K562 (cell line): ENCODE data around the gene NMT1. TPM values are rescaled to one million over a fixed set of nuclear protein-coding genes. Genes with fewer than 3 reads are reported as not detected.

Source experiments
- ATAC-seq: fragments of 200-7000 bp; cut with Tn5 transposase; 3 replicates; pipeline ENCODE4 v1.9.1; 2020; ENCODE audit warnings: moderate library complexity
- Bru-seq: library from RNA; stranded (reverse); fragments of 400-500 nt; gene quantifications from one replicate; lab custom pipeline; 2021; lab: Mats Ljungman, UMichigan
- BruChase-seq, 2 experiments: library from RNA; stranded (reverse); fragments of 400-500 nt; gene quantifications; one replicate each; lab custom pipeline; 2021; lab: Mats Ljungman, UMichigan
- BruUV-seq: library from RNA; stranded (reverse); fragments of 400-500 nt; replicated peaks from 2 replicates; lab custom pipeline; 2021; lab: Mats Ljungman, UMichigan
- CTCF ChIA-PET: fragments of 300-600 bp; formaldehyde crosslinking; extraction: SDS; loops from one replicate; lab custom pipeline; 2021; ENCODE audit warnings: low intra/inter-chr PET ratio; lab: Yijun Ruan, JAX
- POLR2A ChIA-PET: fragments of 300-600, 350-650 bp; sonication (Branson Sonifier 250); formaldehyde crosslinking; extraction: SDS; loops from one replicate; lab custom pipeline; 2021; ENCODE audit warnings: antibody characterized with exemption, inconsistent platforms; lab: Yijun Ruan, JAX
- DNase-seq, 4 experiments: peaks; one replicate each; pipeline versions ENCODE4 v3.0.0 to v3.0.0-alpha.2; 2011 to 2018; ENCODE audit warnings: low spot score in 3 of 4, mixed read lengths in 3 of 4; ENCODE audit errors: extremely low read depth in 1 of 4
- FAIRE-seq: peaks from 2 replicates; lab custom pipeline; 2011; peaks lifted over from hg19 to GRCh38; lab: Jason Lieb, UNC
- H2AFZ ChIP-seq: 2 replicates; pipeline ENCODE4 v1.6.0; 2011; ENCODE audit warnings: low read depth, low read length, control low read depth, inconsistent platforms
- H3K27ac ChIP-seq: fragments of 200-600 bp; 3 replicates; pipeline ENCODE4 v1.8.0; 2011; ENCODE audit warnings: low read depth, mild to moderate bottlenecking, control low read depth, inconsistent platforms, low read length, moderate library complexity, mixed read lengths; ENCODE audit errors: extremely low read depth
- H3K27me3 ChIP-seq, 2 experiments: fragments of 300-600 bp in 1 of 2; 2 replicates in 1 of 2; 3 replicates in 1 of 2; pipeline versions ENCODE4 v1.6.0 to v1.8.0; 2011; ENCODE audit warnings: inconsistent platforms in 2 of 2, low read length in 2 of 2, mild to moderate bottlenecking in 1 of 2, mixed read lengths in 1 of 2, moderate library complexity in 1 of 2; ENCODE audit not compliant: control insufficient read depth in 2 of 2, insufficient read depth in 2 of 2
- H3K36me3 ChIP-seq: fragments of 300-600 bp; 3 replicates; pipeline ENCODE4 v1.8.0; 2011; ENCODE audit warnings: mild to moderate bottlenecking, low read length, inconsistent platforms; ENCODE audit not compliant: control insufficient read depth, insufficient read depth
- H3K4me1 ChIP-seq, 2 experiments: fragments of 200-600 bp in 1 of 2; replicated peaks in 1 of 2; 2 replicates in 1 of 2; 3 replicates in 1 of 2; pipeline versions ENCODE4 v1.5.1 to v1.8.0; 2011; ENCODE audit warnings: inconsistent platforms in 2 of 2, low read length in 2 of 2, mild to moderate bottlenecking in 1 of 2, mixed read lengths in 1 of 2, moderate library complexity in 1 of 2; ENCODE audit not compliant: control insufficient read depth in 2 of 2, insufficient read depth in 2 of 2
- H3K4me2 ChIP-seq: 2 replicates; pipeline ENCODE4 v1.6.1; 2011; ENCODE audit warnings: low read length, control low read depth, inconsistent platforms, mixed read lengths; ENCODE audit not compliant: insufficient read depth
- H3K4me3 ChIP-seq: fragments of 200-600 bp; sonication (generic), shearing (Covaris generic); 2 replicates; pipeline ENCODE4 v1.5.1; 2016; ENCODE audit warnings: control low read depth, inconsistent platforms
- H3K79me2 ChIP-seq: fragments of 200-600 bp; 3 replicates; pipeline ENCODE4 v1.8.0; 2011; ENCODE audit warnings: low read length, inconsistent platforms; ENCODE audit not compliant: control insufficient read depth, insufficient read depth
- H3K9ac ChIP-seq, 2 experiments: 2 replicates each; pipeline versions ENCODE4 v1.6.0 to v1.6.1; 2011; ENCODE audit warnings: low read depth in 2 of 2, low read length in 2 of 2, control low read depth in 1 of 2, inconsistent platforms in 1 of 2, mild to moderate bottlenecking in 1 of 2, mixed read lengths in 1 of 2; ENCODE audit not compliant: insufficient read depth in 1 of 2
- H3K9me1 ChIP-seq: one replicate; pipeline ENCODE4 v1.6.0; 2011; ENCODE audit warnings: inconsistent platforms, mild to moderate bottlenecking, low read length, moderate library complexity; ENCODE audit not compliant: control insufficient read depth, insufficient read depth
- H3K9me3 ChIP-seq: replicated peaks from 2 replicates; pipeline ENCODE4 v1.5.1; 2011; ENCODE audit warnings: low read depth, low read length, inconsistent platforms; ENCODE audit not compliant: control insufficient read depth, insufficient read depth
- H4K20me1 ChIP-seq: replicated peaks from 2 replicates; pipeline ENCODE4 v1.6.1; 2011; ENCODE audit warnings: low read length, inconsistent platforms, mixed read lengths; ENCODE audit not compliant: control insufficient read depth, insufficient read depth
- ARHGAP35 ChIP-seq: fragments of 450-650 bp; IDR thresholded peaks from 2 replicates; pipeline ENCODE4 v1.6.1; 2018; ENCODE audit not compliant: partially characterized antibody
- ASH1L ChIP-seq: fragments of 450-650 bp; IDR thresholded peaks from 2 replicates; pipeline ENCODE4 v1.6.1; 2018; ENCODE audit warnings: borderline replicate concordance, mild to moderate bottlenecking, low read depth; ENCODE audit not compliant: partially characterized antibody
- ETS2 ChIP-seq: IDR thresholded peaks from 2 replicates; pipeline ENCODE4 v1.6.1; 2016; ENCODE audit warnings: borderline replicate concordance, missing genetic modification characterization, mild to moderate bottlenecking, moderate library complexity, missing compliant biosample characterization; ENCODE audit not compliant: poor library complexity, severe bottlenecking
- FOSL1 ChIP-seq: fragments of 200-800 bp; sonication (Bioruptor generic); conservative IDR thresholded peaks from 2 replicates; pipeline ENCODE4 v1.6.1; 2016; ENCODE audit warnings: missing genetic modification characterization, missing compliant biosample characterization
- KLF1 ChIP-seq: fragments of 450-650 bp; IDR thresholded peaks from 2 replicates; pipeline ENCODE4 v1.6.1; 2016; ENCODE audit warnings: missing genetic modification characterization, missing compliant biosample characterization
- MTF1 ChIP-seq: fragments of 250-450 bp; sonication (Bioruptor Pico); IDR thresholded peaks from 2 replicates; pipeline ENCODE4 v1.9.0; 2021; ENCODE audit warnings: moderate library complexity, mild to moderate bottlenecking, inconsistent platforms, borderline replicate concordance
- NR2C1 ChIP-seq, 2 experiments: fragments of 450-650 bp; IDR thresholded peaks; 2 replicates each; pipeline ENCODE4 v1.6.1; 2017; ENCODE audit warnings: mild to moderate bottlenecking in 2 of 2, antibody characterized with exemption in 1 of 2, inconsistent platforms in 1 of 2, missing compliant biosample characterization in 1 of 2, missing genetic modification characterization in 1 of 2
- POLR3A ChIP-seq: IDR thresholded peaks from 2 replicates; pipeline ENCODE4 v1.6.1; 2011; ENCODE audit warnings: borderline replicate concordance, mild to moderate bottlenecking, moderate library complexity; ENCODE audit not compliant: insufficient read length, insufficient read depth; ENCODE audit errors: extremely low read depth
- RAD21 ChIP-seq, 2 experiments: fragments of 250-450 bp in 1 of 2; fragments of 450-650 bp in 1 of 2; sonication (Bioruptor Pico) in 1 of 2; formaldehyde crosslinking in 1 of 2; IDR thresholded peaks in 1 of 2; conservative IDR thresholded peaks in 1 of 2; 2 replicates each; pipeline versions ENCODE4 v1.4.0 to v1.8.0; 2020 to 2022; ENCODE audit warnings: mild to moderate bottlenecking in 2 of 2, moderate library complexity in 1 of 2
- RNF2 ChIP-seq: sonication (generic); IDR thresholded peaks from 2 replicates; pipeline ENCODE4 v1.6.1; 2016
- SP1 ChIP-seq: sonication (generic); formaldehyde crosslinking; IDR thresholded peaks from 2 replicates; pipeline ENCODE4 v1.8.1; 2022; ENCODE audit warnings: mild to moderate bottlenecking, missing genetic modification reagents
- ZNF695 ChIP-seq: fragments of 450-650 bp; formaldehyde crosslinking; IDR thresholded peaks from 2 replicates; pipeline ENCODE4 v1.4.0; 2020; ENCODE audit warnings: mild to moderate bottlenecking, moderate library complexity
- WGBS: fragments of 100-300 bp; shearing (Covaris generic); methylation state at CpG from one replicate; pipeline ENCODE4 v1.1.6; 2016; ENCODE audit warnings: low coverage, mixed read lengths; ENCODE audit not compliant: insufficient coverage; ENCODE audit errors: missing lambda C conversion rate; 5-methylcytosine and 5-hydroxymethylcytosine counted together
- in situ Hi-C: fragments of 300-500 bp; cut with MboI; formaldehyde crosslinking; loops from 4 replicates; pipeline ENCODE4 v1.15.0; 2018; ENCODE audit warnings: inconsistent platforms, mixed read lengths
- intact Hi-C: fragments of 100-400 bp; cut with micrococcal nuclease; formaldehyde crosslinking; loops from 2 replicates; pipeline ENCODE4 v1.14.2; 2022
- long read RNA-seq, 3 experiments: library from polyadenylated mRNA in 2 of 3; library from RNA in 1 of 3; unstranded in 2 of 3; stranded (forward) in 1 of 3; transcript quantifications; one replicate each; pipeline ENCODE4 v2.0.0, GENCODE V29; 2019 to 2022
- polyA minus RNA-seq, 3 experiments: library from RNA; depleted of rRNA, polyadenylated mRNA; stranded (reverse); fragments of >200 nt; gene quantifications; 2 replicates each; pipeline ENCODE4 v1.2.3, GENCODE V29; 2011
- polyA plus RNA-seq, 8 experiments: library from polyadenylated mRNA; depleted of rRNA in 4 of 8; stranded (reverse) in 5 of 8; unstranded in 3 of 8; fragments of >200 nt; fragmentation: Nextera tagmentation in 2 of 8; fragmentation: Illumina TruSeq in 1 of 8; extraction: Ambion mirVana in 2 of 8; extraction: Trizol in 1 of 8; gene quantifications; 2 replicates each; pipeline versions ENCODE4 v1.2.1 to v1.2.3, GENCODE V29; 2011 to 2014; ENCODE audit warnings: inconsistent platforms in 1 of 8, missing spikeins in 1 of 8
- total RNA-seq, 7 experiments: library from RNA; depleted of rRNA in 6 of 7; stranded (reverse); fragments of >200 nt in 6 of 7; fragmentation: Illumina TruSeq in 2 of 7; extraction: Trizol in 2 of 7; gene quantifications; 2 replicates each; pipeline versions ENCODE4 v1.2.1 to v1.2.3, GENCODE V29; 2011 to 2021; ENCODE audit warnings: low replicate concordance in 1 of 7
- TF ChIP-seq, protein P1 (sequence below): sonication (generic); formaldehyde crosslinking; IDR thresholded peaks from 2 replicates; pipeline ENCODE4 v1.8.1; 2023; ENCODE audit warnings: mild to moderate bottlenecking, missing genetic modification reagents

NMT1 gene
- 146 and 215 TPM in 2 replicates for total RNA-seq (2011; cell fraction: chromatin; rRNA removed; ENCODE audit: low replicate concordance)
- 112 and 131 TPM in 2 replicates for total RNA-seq (2011; cell fraction: nucleolus; rRNA removed)
- total RNA-seq (2011; cell fraction: nucleoplasm; rRNA removed): 122 and 132 TPM in 2 replicates
- 116 and 117 TPM in 2 replicates for total RNA-seq (2014; rRNA removed)
- total RNA-seq (2014; rRNA removed; fragmentation: Illumina TruSeq; extraction: Trizol): 105 and 140 TPM in 2 replicates
- total RNA-seq (2015; rRNA removed; fragmentation: Illumina TruSeq; extraction: Trizol): 402 and 569 TPM in 2 replicates
- total RNA-seq (2021): 213 and 214 TPM in 2 replicates
- polyA plus RNA-seq (2011; rRNA removed): 115 and 126 TPM in 2 replicates
- 52.9 and 59.1 TPM in 2 replicates for polyA plus RNA-seq (2011; cell fraction: cytosol; rRNA removed)
- polyA plus RNA-seq (2011; cell fraction: nucleus; rRNA removed): 165 and 192 TPM in 2 replicates
- 120 and 129 TPM in 2 replicates for polyA plus RNA-seq (2012)
- 205 and 323 TPM in 2 replicates for polyA plus RNA-seq (2014; fragmentation: Illumina TruSeq; extraction: Trizol)
- 100 to 1,000 TPM; 297 to 332 TPM for polyA plus RNA-seq (2014; fragmentation: Nextera tagmentation; extraction: Ambion mirVana)
- 86.7 and 116 TPM in 2 replicates for polyA plus RNA-seq (2014; rRNA removed)
- polyA minus RNA-seq (2011; rRNA and poly(A)+ RNA removed): 85.9 and 107 TPM in 2 replicates
- polyA minus RNA-seq (2011; cell fraction: cytosol; rRNA and poly(A)+ RNA removed): 222 and 388 TPM in 2 replicates
- polyA minus RNA-seq (2011; cell fraction: nucleus; rRNA and poly(A)+ RNA removed): 42.5 and 94.9 TPM in 2 replicates
- percentile 86 among the genes with signal in this experiment for Bru-seq, nascent RNA
- percentile 89 among the genes with signal in this experiment for BruChase-seq, experiment 1, labeled RNA remaining after a 2-hour chase
- percentile 91 among the genes with signal in this experiment for BruChase-seq, experiment 2, labeled RNA remaining after a 6-hour chase
- long read RNA-seq, experiment 1, full-length matches to known transcripts: 125 of 451 reads
- long read RNA-seq, experiment 1, partial matches to known transcripts: 302 of 451 reads
- long read RNA-seq, experiment 1, other reads (novel, unspliced or antisense): 24 of 451 reads
- long read RNA-seq, experiment 2, partial matches to known transcripts: 20 of 173 reads
- long read RNA-seq, experiment 2, other reads (novel, unspliced or antisense): 149 of 173 reads
- long read RNA-seq, experiment 3, full-length matches to known transcripts: 32 of 46 reads
- long read RNA-seq, experiment 3, partial matches to known transcripts: 3 of 46 reads
- long read RNA-seq, experiment 3, other reads (novel, unspliced or antisense): 11 of 46 reads

DNA sequence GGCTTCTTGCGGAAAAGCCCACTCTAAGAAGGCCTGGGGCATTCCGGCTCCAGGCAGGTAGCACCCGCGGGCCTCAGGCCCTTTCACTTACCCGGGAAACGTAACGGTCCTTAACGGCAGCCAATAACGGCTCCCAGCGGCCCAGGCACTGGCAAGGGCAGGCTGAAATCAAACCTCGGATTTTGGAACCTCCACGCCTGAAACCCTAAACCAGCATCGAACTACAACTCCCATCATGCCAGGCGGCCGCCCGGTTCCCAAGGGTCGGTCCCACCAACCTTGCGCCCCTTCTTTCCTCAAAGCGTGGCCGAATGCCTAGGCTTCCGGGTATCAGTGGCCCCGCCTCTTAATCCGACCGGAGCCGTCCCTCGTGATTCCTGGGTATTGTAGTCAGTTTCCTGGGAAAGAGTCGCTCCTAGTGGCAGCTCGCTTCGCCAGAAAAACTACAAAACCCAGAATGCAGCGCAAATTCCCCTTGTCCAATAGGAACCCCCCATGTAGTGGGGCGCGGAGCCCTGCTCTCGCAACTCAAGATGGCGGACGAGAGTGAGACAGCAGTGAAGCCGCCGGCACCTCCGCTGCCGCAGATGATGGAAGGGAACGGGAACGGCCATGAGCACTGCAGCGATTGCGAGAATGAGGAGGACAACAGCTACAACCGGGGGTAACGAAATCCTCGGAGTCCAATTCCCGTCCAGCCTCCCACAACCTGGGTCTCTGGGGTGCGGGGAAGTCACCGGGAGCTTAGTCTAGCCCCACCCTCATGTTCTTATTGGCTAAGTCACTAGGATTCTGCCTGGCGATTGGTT lies at the start of gene NMT1:
Gene NMT1, plus strand, starts transcription at position 521 of the 809 bp plus-strand sequence. Its CDS starts 13 bp downstream, at position 534.
- H3K9me3 ChIP-seq: no peaks in the 10 kb centered on the region
- in situ Hi-C loops: no loop called here
- H2AFZ ChIP-seq: peak within 1 kb of the TSS; percentile 96
- peaks cover 7 to 12% of the 10 kb centered on the region in 2 experiments; a peak in 3 of 5 replicates for H3K4me1 ChIP-seq
- CTCF ChIA-PET: no interaction called here
- peak; percentile 92 to 99 (median 96) for DNase-seq
- H3K27me3 ChIP-seq: no peaks in the 10 kb centered on the region
- POLR2A ChIA-PET: interaction anchor here (0.6 to 5.1 kb wide), 18 partner anchors 9 to 538 kb away, joined by 3 to 62 read pairs (median 4); partner anchors contain the start of genes DCAKD, EFTUD2, HEXIM1 and HEXIM2
- H3K9me1 ChIP-seq: no peaks in the 10 kb centered on the region
- H3K9ac ChIP-seq: peak within 1 kb of the TSS; percentile 96 to 97
- peaks cover 70% of the 10 kb centered on the region for H3K79me2 ChIP-seq
- H3K36me3 ChIP-seq: peaks cover 30% of the 10 kb centered on the region
- peak; percentile 93 for ATAC-seq
- no peaks in the 10 kb centered on the region for H4K20me1 ChIP-seq
- H3K4me2 ChIP-seq: peak within 1 kb of the TSS; percentile 91
- intact Hi-C loops: no loop called here
- FAIRE-seq: peak; percentile 90
- under 1% methylated on average over 50 of the region's 50 CpGs for WGBS
- peak within 1 kb of the TSS; percentile 97 for H3K27ac ChIP-seq
- peak within 1 kb of the TSS; percentile 67 for H3K4me3 ChIP-seq
- BruUV-seq: no TSS peak
- TF ChIP-seq RNF2 (no peak; the same call in 1 of the 2 replicates), ZNF695 (CRISPR knock-in tag) (no peak), SP1 (CRISPR knock-in tag) (peak; percentile 92), NR2C1 (IDR thresholded peaks at IDR 0.05) (peak; percentile 87), NR2C1 (tag; IDR thresholded peaks at IDR 0.05) (peak; percentile 93), RAD21 (CRISPR knock-in tag; conservative IDR thresholded peaks at IDR 0.05 in 1 of 2, IDR thresholded peaks at IDR 0.05 in 1 of 2) (0 out of 4 replicates have a peak, but pooled peaks of 1 of the 2 experiments have one; percentile 5), MTF1 (CRISPR knock-in tag) (no peak), ETS2 (tag) (no peak), POLR3A (no peak), ARHGAP35 (no peak), ASH1L (peak; percentile 89), FOSL1 (tag) (no peak), KLF1 (tag) (no peak)
- TF ChIP-seq, protein P1, sequence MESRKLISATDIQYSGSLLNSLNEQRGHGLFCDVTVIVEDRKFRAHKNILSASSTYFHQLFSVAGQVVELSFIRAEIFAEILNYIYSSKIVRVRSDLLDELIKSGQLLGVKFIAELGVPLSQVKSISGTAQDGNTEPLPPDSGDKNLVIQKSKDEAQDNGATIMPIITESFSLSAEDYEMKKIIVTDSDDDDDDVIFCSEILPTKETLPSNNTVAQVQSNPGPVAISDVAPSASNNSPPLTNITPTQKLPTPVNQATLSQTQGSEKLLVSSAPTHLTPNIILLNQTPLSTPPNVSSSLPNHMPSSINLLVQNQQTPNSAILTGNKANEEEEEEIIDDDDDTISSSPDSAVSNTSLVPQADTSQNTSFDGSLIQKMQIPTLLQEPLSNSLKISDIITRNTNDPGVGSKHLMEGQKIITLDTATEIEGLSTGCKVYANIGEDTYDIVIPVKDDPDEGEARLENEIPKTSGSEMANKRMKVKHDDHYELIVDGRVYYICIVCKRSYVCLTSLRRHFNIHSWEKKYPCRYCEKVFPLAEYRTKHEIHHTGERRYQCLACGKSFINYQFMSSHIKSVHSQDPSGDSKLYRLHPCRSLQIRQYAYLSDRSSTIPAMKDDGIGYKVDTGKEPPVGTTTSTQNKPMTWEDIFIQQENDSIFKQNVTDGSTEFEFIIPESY (CRISPR knock-in tag): no peak
